Hematopoietic multipotent progenitor cell treated with erythropoietin and hydrocortisone succinate and interleukin-3 and kit ligand, for 17 days (in vitro differentiated cells): Measurements from ENCODE around the gene ARRDC3.
"Not testable (repeated sequence)": the region's sequence is repeated elsewhere in the genome, so short reads cannot be mapped to it uniquely, and the experiment has no call there.

Source experiments
- DNase-seq: peaks from one replicate; pipeline ENCODE4 v3.0.0-alpha.2; 2015; ENCODE audit warnings: low spot score

ARRDC3 gene

DNA sequence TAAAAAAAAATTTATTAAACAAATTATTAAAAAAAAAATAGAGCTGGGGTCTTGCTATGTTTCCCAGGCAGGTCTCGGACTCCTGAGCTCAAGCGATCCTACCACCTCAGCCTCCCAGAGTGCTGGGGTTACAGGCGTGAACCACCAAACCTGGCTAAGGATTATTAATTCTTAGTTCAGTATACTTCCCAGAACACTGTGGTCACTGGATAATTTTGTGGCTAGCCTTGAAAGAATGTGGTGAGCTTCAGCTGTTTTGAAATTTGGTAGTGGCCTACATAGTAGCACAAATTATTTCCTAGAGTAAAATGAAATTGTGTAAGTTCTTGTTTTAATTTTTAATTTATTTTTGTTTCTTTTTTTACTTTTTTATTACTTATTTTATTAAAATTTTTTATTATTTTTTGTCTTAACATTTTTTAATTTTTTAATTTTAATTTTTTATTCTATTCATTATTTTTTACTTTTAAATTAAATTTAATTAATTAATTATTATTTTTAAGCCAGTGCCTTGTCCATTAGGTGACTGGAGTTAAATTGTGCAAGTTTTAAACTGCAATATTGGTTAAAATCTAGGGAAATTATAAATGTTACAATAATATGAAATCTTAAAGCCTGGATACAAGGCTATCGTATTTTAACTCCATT, 23.0 kb downstream of the ARRDC3 start:
- no peak for DNase-seq

DNA sequence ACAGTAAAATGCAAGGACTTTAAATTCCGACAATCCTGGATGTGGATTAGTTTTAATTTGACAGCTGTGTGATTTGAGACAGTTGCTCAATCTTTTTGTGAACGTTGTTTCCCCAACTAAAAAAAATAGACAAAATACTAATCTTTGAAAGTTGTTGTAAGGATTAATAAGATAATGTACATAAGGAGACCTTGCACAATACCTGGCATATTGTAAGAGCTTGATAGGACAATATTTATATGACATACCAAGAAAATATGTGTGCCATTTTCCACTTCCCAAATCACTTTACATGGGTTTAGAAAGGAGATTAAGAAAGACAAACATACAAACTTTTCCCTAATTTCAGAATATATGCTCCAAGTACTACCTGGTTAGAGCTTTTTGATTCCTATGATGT, 25.3 kb downstream of the ARRDC3 start:
- no peak for DNase-seq

DNA sequence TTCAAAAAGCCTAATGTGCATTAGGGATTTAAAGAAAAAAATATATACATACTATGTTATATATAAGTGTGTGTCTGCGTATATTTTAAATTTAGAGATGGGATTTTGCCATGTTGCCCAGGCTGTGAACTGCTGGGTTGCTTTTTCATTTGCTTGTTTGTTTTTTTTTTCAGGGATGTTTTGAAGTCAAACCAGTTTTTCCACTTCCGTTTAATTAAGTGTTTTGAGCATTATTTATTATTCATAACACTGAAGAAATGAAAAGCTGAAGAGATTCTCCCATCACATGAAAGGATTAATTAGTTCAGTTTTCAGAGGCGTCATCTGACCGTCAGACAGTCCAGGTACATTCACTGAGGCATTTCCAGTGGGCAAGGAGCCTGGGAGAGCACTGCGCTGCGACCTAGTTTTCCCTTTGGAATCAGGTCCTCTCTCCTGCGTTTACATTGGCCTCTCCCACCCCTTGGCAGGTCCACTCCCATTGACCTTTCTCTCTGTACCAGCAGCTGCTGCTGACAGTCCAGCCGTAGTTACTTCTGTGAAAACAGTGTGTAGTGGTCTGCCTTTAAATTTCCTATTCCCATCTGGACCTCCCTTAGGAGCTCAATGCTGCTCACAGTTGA, 26.0 kb downstream of the ARRDC3 start:
- no peak for DNase-seq

DNA sequence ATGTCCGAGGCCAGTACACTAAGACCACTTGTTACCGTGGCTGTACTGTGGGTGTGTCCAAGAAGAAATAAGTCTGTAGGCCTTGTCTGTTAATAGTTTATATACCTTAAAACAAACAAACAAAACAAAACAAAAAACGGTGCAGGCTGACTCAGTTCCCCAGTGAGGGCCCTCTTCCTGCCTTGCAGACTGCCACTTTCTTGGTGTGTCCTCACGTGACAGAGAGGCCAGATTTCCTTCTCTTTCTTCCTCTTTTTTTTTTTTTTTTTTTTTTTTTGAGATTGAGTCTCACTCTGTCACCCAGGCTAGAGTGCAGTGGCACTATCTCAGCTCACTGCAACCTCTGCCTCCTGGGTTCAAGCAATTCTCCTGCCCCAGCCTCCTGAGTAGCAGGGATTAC, 28.2 kb downstream of the ARRDC3 start:
- DNase-seq = not testable (repeated sequence)

DNA sequence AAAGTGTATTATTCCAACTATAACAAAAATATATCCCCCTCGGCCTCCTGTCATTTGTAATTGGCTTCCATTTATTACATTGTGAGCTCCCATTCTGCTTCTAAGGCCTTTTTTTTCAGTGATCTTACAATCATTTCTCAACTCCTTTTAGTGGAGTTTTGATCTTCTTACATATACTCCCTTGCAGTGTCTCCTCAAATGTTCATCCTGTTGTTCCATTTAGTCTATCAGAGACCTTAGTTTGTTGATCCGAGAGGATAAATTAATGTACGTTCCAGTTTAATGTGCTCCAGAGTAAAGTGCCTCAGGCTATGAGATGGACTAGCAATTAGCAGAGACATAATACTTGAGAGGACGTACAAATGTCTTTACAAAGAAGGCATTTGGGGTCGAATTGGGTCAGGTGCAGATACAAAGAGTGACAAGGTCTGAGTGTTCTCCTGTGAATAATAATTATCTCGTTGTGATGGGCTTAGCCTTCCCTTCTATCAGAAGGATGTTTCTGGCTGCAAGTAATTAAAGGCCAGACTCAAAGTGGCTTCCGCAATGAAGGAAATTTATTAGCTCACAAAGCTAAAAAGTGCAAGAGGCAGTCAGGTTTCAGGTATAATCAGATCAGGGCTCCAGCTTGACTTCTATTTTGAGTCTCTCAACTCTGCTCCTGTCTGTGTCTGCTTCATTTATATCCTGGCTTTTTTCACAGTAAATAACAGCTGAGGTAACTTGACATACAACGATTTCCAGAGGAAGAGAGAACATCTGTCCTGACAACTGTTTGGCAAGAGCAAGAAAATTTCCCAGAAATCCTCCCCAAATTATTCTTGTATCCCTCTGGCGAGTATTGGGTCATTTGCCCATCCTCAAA, 30.1 kb downstream of the ARRDC3 start:
- DNase-seq = no peak

DNA sequence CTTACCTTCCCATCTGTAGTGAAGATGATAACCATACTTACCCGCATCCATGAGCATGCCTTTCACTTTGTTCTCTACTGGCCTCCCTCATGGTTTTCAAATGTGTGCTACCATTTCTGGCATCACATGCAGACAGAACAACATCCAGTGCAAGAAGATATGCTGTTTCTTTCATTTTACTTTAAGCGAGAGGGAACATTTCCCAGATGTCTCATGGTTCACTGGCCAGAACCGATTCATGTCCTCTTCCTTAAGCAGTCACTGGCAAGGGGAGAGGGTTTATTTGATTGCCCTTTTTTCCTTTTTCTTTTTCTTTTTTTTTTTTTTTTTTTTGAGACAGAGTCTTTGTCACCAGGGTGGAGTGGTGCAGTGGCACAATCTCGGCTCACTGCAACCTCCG, 37.7 kb downstream of the ARRDC3 start:
- no peak for DNase-seq

DNA sequence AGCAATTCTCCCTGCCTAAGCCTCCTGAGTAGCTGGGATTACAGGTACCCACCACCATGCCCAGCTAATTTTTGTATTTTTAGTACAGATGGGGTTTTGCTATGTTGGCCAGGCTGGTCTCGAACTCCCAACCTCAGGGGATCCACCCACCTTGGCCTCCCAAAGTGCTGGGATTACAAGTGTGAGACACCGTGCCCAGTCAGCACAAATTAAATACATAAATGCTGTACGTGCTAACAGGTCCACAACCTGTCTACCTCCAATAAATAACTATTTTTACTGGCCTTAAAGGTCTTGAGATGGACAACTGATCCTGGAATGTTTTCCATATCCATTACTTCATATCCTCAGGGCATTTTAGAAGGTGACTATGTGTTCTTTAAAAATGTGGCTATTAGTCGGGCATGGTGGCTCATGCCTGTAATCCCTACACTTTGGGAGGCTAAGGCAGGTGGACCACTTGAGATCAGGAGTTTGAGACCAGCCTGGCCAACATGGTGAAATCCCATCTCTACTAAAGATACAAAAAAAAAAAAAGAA, 38.4 kb downstream of the ARRDC3 start:
- not testable (repeated sequence) for DNase-seq

DNA sequence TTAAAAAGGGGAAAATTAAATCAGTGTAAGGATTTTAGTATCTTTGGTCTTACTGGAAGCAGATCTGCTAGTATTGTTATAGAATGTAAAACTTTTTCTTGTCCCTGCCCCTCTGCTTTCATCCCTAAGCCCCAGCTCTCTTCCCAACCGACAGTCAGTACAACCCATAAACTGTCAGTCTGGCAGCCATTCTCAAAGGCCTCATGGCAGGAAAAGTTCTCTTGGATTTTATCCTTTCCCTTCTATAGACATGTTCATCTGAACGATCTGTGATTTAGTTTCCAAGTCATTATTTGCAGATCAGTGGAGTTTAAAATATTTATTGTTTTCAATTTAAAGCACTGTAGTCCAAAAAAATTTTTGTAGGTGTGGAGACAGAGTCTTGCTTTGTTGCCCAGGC, 39.2 kb downstream of the ARRDC3 start:
- DNase-seq = no peak

DNA sequence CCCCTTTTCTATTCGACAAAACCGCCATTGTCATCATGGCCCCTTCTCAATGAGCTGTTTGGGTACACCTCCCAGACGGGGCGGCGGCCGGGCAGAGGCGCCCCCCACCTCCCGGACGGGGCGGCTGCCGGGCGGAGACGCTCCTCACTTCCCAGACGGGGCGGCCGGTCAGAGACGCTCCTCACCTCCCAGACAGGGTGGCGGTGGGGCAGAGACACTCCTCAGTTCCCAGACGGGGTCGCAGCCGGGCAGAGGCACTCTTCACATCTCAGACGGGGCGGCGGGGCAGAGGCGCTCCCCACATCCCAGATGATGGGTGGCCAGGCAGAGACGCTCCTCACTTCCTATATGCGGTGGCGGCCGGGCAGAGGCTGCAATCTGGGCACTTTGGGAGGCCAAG, 40.2 kb downstream of the ARRDC3 start:
- not testable (repeated sequence) for DNase-seq

DNA sequence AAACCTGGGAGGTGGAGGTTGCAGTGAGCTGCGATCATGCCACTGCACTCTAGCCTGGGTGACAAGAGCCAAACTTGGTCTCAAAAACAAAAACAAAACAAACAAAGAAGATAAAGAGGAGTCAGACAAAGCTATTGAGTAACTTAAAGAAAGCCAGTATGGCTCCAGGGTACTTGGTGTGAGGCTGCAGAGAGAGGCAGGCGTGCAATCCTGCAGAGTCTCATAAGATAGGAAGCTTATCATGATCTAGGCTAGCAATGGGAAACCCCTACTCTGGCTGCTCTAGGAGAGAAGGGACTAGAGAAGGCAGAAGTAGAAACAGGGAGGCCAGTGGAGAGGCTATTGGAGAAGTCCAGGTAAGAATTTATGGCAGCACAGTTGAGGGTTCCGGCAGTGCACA, 42.0 kb downstream of the ARRDC3 start:
- no peak for DNase-seq

DNA sequence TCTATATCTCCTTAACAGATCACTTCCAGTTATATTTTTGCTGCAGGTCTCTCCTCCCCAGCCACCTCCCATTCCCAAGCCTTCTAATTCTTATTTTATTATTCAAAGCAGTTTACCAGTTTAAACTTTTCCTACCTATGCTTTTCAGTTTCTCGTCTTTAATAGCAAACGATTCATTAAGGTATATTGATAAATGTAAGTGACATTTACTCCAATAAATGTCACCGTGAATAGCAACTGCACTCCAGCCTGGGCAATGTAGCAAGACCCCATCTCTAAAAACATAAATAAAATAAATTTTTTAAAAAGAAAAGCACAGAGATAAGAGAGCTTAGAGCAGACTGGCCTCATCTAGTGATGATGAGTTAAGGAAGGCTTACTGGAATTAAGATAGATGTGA, 42.6 kb downstream of the ARRDC3 start:
- no peak for DNase-seq

DNA sequence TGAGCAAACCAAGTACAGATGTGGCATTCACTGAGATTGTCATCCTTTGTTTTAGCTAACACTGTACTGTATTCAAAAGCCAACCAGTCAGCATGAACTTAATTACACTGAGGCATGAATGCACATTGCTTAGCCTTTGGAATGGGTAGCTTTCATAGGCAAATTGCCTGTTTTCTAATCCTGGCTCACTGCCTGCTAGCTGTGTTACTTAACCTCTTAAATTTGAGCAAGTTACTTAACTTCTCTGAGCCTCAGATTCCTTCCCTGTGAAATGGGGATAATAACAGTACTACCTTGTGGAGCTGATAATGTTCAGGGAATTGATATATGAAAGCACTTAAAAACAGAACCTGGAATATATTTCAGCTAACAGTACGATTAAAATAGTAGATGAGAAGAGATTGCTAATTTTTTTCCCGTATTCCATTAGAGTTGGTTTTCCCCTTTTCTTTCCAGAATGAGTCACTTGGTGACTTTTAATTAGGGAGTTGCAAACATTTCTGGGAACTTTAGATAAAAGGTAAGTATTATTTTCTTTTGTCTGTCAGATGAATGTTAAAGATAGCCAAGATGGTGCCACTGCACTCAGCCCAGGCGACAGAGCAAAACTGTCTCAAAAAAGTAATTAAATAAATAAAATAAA, 43.9 kb downstream of the ARRDC3 start:
- DNase-seq = no peak

DNA sequence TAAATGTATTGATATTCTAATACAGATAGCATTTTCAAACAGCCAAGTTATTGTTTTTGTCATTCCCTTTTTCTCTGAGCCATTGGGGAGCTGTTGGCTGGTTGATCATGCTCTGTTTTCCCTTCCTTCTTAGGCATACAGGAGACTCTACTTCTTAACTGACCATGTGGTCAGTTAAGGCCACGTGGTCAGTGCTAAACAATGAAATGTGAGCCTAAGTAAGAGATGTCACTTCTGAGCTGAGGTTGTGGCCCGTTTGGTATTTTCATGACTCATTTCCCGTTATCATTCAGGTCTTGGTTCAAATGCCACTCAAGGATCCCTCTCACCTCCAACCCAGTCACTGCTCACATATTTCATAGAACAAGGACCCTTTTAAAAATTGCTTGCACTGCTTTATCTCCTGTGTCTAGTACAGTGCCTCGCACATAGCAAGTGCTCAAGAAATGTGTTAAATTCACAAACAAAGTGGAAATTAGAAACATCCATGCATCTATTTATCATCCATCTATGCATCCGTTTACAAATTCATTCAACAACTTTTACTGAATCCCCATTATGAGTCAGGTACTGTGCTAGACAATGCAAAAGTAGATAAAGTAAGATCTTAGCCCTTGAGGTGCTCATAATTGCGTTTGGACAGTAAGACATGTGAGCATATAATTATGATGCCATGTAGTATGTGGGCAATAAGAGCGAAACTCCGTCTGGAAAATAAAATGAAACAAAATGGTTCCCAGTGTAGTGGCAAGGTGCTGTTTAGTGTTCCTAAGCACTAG, 50.7 kb downstream of the ARRDC3 start:
- no peak for DNase-seq

DNA sequence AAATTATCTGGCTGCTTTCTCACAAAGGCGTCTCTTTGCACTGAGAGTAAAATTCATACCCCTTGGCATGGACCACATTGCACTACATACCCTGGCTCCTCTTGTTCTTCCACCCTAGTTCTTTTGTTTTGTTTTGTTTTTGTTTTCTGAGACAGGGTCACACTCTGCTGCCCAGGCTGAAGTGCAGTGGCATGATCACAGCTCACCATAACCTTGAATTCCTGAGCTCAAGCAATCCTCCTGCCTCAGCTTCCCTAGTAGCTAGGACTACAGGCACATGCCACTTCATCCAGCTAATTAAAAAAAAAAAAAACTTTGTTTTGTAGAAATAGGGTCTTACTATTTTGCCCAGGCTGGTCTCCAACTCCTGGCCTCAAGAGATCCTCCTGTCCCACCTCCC, 51.4 kb downstream of the ARRDC3 start:
- DNase-seq = no peak

DNA sequence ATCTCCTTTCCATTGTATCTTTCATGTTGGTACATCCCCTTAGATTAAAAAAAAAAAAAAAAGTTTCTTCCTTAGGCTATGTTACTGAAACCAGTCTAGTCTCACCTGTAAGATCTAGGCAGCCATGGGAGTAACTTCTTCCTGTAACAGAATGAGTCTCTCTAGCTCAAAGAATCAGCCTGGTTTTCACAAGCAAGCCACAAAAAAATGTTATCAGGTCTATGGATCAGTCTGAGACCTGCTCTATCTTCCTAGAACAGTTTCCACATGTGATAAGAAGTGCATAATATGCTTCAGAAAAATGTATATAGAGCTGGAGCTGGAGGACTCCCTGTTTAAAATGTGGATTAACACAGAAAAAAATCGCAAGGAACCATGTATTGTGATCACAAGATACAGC, 53.8 kb downstream of the ARRDC3 start:
- DNase-seq = no peak

DNA sequence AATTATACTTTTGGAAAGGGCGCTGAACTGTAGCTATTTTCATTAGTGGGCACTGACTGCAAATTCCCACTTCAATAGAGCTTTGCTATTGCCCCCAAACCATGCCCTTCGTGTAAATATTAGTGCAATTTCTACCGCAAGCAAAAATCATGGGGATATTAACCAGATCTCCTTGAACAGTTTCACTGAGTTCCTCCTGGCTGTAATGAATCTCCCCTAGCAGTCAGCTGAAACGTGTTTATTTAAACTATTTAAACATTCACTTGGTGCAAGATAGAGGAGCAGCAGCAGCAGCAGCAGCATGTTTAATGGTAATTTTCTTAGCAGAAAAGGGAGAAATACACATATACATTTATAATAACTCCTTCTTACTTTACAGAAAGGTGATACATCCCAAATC, 54.4 kb downstream of the ARRDC3 start:
- no peak for DNase-seq

DNA sequence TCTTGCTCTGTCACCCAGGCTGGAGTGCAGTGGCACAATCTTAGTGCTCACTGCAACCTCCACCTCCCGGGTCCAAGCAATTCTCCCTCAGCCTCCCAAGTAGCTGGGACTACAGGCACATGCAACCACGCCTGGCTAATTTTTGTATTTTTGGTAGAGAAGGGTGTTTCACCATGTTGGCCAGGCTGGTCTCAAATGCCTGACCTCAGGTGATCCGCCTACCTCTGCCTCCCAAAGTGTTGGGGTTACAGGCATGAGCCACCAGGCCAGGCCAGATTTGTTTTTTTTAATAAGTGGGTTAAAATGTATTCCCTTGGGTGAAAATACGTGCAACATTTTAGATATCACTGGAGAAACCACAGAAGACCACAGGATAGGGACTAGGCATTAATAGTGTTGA, 60.1 kb downstream of the ARRDC3 start:
- not testable (repeated sequence) for DNase-seq

DNA sequence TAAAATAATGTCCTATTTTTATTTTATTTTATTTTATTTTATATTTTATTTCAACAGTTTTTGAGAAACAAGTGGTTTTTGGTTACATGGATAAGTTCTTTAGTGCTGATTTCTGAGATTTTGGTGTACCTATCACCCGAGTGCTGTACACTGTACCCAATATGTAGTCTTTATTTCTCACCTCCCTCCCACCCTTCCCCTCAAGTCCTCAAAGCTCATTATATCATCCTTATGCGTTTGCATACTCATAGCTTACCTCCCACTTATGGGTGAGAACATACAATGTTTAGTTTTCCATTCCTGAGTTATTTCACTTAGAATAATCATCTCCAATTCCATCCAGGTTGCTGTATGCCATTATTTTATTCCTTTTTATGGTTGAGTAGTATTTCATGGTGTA, 63.5 kb downstream of the ARRDC3 start:
- no peak for DNase-seq

DNA sequence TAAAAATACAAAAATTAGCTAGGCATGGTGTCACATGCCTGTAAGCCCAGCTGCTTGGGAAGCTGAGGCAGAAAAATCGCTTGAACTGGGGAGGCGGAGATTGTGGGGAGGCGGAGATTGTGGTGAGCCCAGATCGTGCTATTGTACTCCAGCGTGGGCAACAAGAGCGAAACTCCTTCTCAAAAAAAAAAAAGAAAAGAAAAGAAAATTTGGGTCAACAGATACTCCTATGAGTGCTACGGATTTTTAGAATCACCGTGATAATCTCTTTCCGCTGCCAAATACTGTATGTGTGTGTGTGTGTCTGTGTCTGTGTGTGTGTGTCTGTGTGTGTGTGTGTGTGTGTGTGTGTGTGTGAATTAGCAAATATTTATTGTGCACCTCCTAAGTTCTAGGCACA, 64.4 kb downstream of the ARRDC3 start:
- no peak for DNase-seq
